Panc1 (cell line): ENCODE data around the gene MDM2. TPM values are rescaled to one million over a fixed set of nuclear protein-coding genes. Genes with fewer than 3 reads are reported as not detected.
A peak's percentile ranks its signal among the peaks of the same experiment; 100 is the strongest.

ENCODE experiments used
- ATAC-seq: fragments of 200-7000 bp; cut with Tn5 transposase; 2 replicates; pipeline ENCODE4 v1.9.1; 2020; ENCODE audit warnings: mild to moderate bottlenecking, moderate library complexity
- BruUV-seq: library from RNA; stranded (reverse); fragments of 400-500 nt; replicated peaks from 2 replicates; lab custom pipeline; 2021; lab: Mats Ljungman, UMichigan
- CTCF ChIA-PET: fragments of 300-600 bp; sonication (Branson Sonifier 250); formaldehyde crosslinking; loops from one replicate; lab custom pipeline; 2022; ENCODE audit warnings: antibody characterized with exemption; lab: Charles Lee
- POLR2A ChIA-PET: fragments of 300-600 bp; sonication (Branson Sonifier 250); formaldehyde crosslinking; loops from one replicate; lab custom pipeline; 2022; ENCODE audit warnings: antibody characterized with exemption; lab: Charles Lee
- DNase-seq: peaks from one replicate; pipeline ENCODE4 v3.0.0-alpha.2; 2010; ENCODE audit warnings: low read depth, low spot score
- H3K27ac ChIP-seq: 2 replicates; pipeline ENCODE4 v1.5.1; 2011; ENCODE audit warnings: mild to moderate bottlenecking, low read length, inconsistent platforms
- H3K27me3 ChIP-seq: fragments of 200-500 bp; sonication (Bioruptor generic); 2 replicates; pipeline ENCODE4 v1.6.0; 2014; ENCODE audit warnings: low read length, inconsistent platforms; ENCODE audit not compliant: control insufficient read depth, insufficient read depth
- H3K36me3 ChIP-seq: fragments of 200-500 bp; sonication (Bioruptor generic); 2 replicates; pipeline ENCODE4 v1.5.1; 2014; ENCODE audit warnings: inconsistent platforms, mild to moderate bottlenecking, low read length, moderate library complexity; ENCODE audit not compliant: control insufficient read depth, insufficient read depth
- H3K4me1 ChIP-seq: 2 replicates; pipeline ENCODE4 v1.5.1; 2011; ENCODE audit warnings: inconsistent platforms, mild to moderate bottlenecking, low read length, moderate library complexity; ENCODE audit not compliant: control insufficient read depth, insufficient read depth
- H3K4me3 ChIP-seq, 2 experiments: 2 replicates each; pipeline ENCODE4 v1.5.1; 2011 to 2012; ENCODE audit warnings: low read depth in 2 of 2, low read length in 2 of 2, mild to moderate bottlenecking in 2 of 2, inconsistent platforms in 1 of 2, moderate library complexity in 1 of 2
- H3K9me3 ChIP-seq: fragments of 200-500 bp; sonication (Bioruptor generic); 2 replicates; pipeline ENCODE4 v1.5.1; 2014; ENCODE audit warnings: low read depth, mild to moderate bottlenecking, inconsistent platforms, low read length, moderate library complexity; ENCODE audit not compliant: control insufficient read depth, insufficient read depth
- POLR2AphosphoS5 ChIP-seq: IDR thresholded peaks from 2 replicates; pipeline ENCODE4 v1.6.1; 2012; ENCODE audit warnings: mild to moderate bottlenecking, low read depth, low read length, moderate library complexity
- SIN3A ChIP-seq: IDR thresholded peaks from 2 replicates; pipeline ENCODE4 v1.6.1; 2012; ENCODE audit warnings: low read depth, mild to moderate bottlenecking, low read length, moderate library complexity, borderline replicate concordance; ENCODE audit not compliant: insufficient read depth
- TCF7L2 ChIP-seq: IDR thresholded peaks from 2 replicates; pipeline ENCODE4 v1.6.1; 2011; ENCODE audit warnings: mild to moderate bottlenecking, low read depth, low read length, inconsistent platforms
- in situ Hi-C: cut with HindIII; loops from 2 replicates; pipeline ENCODE4 v1.10.0; 2016; ENCODE audit warnings: low sequenced_read_pairs, low pct_unique_long_range_greater_than_20kb
- intact Hi-C: fragments of 100-400 bp; cut with micrococcal nuclease; formaldehyde crosslinking; loops from one replicate; pipeline ENCODE4 v1.10.0; 2022; ENCODE audit not compliant: unreplicated experiment
- total RNA-seq: library from RNA; stranded (reverse); gene quantifications from one replicate; pipeline ENCODE4 v1.2.1, GENCODE V29; 2021; ENCODE audit not compliant: unreplicated experiment
- TF ChIP-seq, protein P1 (sequence below), 2 experiments: IDR thresholded peaks; 2 replicates each; pipeline ENCODE4 v1.6.1; 2011 to 2012; ENCODE audit warnings: low read depth in 2 of 2, control low read depth in 1 of 2, low read length in 1 of 2, mild to moderate bottlenecking in 1 of 2, moderate library complexity in 1 of 2; ENCODE audit not compliant: insufficient read depth in 1 of 2
- TF ChIP-seq, protein P2 (sequence below): fragments of 450-650 bp; IDR thresholded peaks from 2 replicates; pipeline ENCODE4 v1.5.1; 2017; ENCODE audit warnings: mild to moderate bottlenecking

The MDM2 gene
- total RNA-seq, 1 experiment from 2014 or later = 101 TPM

DNA sequence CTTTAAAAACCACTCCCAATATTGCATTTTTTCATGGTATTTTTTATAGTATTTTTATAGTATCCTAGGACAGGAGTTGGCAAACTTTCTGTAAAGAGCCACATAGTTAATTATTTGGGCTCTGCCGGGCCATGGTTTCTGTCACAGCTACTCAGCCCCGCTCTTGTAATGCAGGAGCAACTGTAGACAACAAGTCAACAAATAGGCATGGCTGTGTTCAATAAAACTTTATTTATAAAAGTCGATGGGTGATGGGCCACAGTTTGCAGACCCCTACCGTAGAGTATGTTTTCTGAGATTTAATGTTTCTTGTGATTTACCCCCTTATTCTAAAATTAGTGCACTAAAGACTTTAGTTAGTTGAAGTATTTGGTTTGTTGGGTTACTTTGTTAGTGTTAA lies 25.5 kb downstream of the MDM2 start:
- Histone ChIP-seq H3K27ac (no peak overlapping the region), H3K9me3 (no peaks in the 10 kb centered on the region), H3K36me3 (peaks cover 42% of the 10 kb centered on the region), H3K27me3 (no peaks in the 10 kb centered on the region), H3K4me3 (no peak overlapping the region), H3K4me1 (no peaks in the 10 kb centered on the region)
- BruUV-seq = no TSS peak
- DNase-seq (no peak), ATAC-seq (no peak)
- intact Hi-C loops (no loop called here), in situ Hi-C loops (no loop called here)
- POLR2A ChIA-PET = no interaction called here
- CTCF ChIA-PET = no interaction called here
- TF ChIP-seq, protein P1, sequence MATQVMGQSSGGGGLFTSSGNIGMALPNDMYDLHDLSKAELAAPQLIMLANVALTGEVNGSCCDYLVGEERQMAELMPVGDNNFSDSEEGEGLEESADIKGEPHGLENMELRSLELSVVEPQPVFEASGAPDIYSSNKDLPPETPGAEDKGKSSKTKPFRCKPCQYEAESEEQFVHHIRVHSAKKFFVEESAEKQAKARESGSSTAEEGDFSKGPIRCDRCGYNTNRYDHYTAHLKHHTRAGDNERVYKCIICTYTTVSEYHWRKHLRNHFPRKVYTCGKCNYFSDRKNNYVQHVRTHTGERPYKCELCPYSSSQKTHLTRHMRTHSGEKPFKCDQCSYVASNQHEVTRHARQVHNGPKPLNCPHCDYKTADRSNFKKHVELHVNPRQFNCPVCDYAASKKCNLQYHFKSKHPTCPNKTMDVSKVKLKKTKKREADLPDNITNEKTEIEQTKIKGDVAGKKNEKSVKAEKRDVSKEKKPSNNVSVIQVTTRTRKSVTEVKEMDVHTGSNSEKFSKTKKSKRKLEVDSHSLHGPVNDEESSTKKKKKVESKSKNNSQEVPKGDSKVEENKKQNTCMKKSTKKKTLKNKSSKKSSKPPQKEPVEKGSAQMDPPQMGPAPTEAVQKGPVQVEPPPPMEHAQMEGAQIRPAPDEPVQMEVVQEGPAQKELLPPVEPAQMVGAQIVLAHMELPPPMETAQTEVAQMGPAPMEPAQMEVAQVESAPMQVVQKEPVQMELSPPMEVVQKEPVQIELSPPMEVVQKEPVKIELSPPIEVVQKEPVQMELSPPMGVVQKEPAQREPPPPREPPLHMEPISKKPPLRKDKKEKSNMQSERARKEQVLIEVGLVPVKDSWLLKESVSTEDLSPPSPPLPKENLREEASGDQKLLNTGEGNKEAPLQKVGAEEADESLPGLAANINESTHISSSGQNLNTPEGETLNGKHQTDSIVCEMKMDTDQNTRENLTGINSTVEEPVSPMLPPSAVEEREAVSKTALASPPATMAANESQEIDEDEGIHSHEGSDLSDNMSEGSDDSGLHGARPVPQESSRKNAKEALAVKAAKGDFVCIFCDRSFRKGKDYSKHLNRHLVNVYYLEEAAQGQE (IDR thresholded peaks at IDR 0.05; ENCODE audit: insufficient read depth in 1 of 2, low read depth in 2 of 2, low read length in 1 of 2) = no peak
- no peak for TF ChIP-seq SIN3A

DNA sequence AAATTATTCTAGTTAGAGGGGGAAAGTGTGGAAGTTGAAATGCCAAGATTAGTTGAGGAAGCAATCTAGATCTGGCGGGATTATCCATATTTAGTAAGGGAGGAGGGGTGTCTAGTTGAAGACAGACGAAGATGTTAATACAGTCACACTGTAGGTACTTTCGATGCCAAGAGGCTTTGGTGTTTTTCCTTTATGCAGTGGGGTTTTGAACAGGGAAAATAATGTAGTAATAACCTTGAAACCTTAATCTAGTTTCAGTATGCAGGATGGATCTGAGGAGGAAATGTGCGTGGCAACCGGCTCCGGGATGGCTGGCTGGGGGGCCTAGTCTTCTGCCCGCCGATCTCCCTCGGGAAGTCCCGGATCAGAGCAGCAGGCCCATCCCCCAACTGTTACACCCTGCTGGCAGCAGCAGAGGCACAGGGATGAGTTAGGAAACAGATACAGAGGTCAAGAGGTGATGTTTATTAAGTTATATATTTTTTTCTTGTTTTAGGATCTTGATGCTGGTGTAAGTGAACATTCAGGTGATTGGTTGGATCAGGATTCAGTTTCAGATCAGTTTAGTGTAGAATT lies 27.4 kb downstream of the MDM2 start:
- H3K9me3 ChIP-seq = no peaks in the 10 kb centered on the region
- peaks cover 51% of the 10 kb centered on the region for H3K36me3 ChIP-seq
- BruUV-seq = TSS peak; percentile 2
- in situ Hi-C loops (no loop called here), intact Hi-C loops (no loop called here)
- H3K27me3 ChIP-seq = no peaks in the 10 kb centered on the region
- CTCF ChIA-PET = no interaction called here
- H3K27ac ChIP-seq = no peak overlapping the region
- ATAC-seq (no peak), DNase-seq (no peak)
- no peak for TF ChIP-seq SIN3A
- no peak for TF ChIP-seq POLR2AphosphoS5
- TF ChIP-seq, protein P2, sequence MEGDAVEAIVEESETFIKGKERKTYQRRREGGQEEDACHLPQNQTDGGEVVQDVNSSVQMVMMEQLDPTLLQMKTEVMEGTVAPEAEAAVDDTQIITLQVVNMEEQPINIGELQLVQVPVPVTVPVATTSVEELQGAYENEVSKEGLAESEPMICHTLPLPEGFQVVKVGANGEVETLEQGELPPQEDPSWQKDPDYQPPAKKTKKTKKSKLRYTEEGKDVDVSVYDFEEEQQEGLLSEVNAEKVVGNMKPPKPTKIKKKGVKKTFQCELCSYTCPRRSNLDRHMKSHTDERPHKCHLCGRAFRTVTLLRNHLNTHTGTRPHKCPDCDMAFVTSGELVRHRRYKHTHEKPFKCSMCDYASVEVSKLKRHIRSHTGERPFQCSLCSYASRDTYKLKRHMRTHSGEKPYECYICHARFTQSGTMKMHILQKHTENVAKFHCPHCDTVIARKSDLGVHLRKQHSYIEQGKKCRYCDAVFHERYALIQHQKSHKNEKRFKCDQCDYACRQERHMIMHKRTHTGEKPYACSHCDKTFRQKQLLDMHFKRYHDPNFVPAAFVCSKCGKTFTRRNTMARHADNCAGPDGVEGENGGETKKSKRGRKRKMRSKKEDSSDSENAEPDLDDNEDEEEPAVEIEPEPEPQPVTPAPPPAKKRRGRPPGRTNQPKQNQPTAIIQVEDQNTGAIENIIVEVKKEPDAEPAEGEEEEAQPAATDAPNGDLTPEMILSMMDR = no peak
- no peak for TF ChIP-seq TCF7L2
- TF ChIP-seq, protein P1 (IDR thresholded peaks at IDR 0.05; ENCODE audit: insufficient read depth in 1 of 2, low read depth in 2 of 2, low read length in 1 of 2) = no peak
- no peaks in the 10 kb centered on the region for H3K4me1 ChIP-seq
- POLR2A ChIA-PET = no interaction called here
- no peak overlapping the region for H3K4me3 ChIP-seq
